Gastrocnemius medialis (tissue), 4 donors: Measurements from ENCODE around the gene CNPPD1. TPM values are rescaled to one million over a fixed set of nuclear protein-coding genes. Genes with fewer than 3 reads are reported as not detected.

Source experiments
- ATAC-seq, 2 donors: fragments of 150-250 bp; one replicate each; pipeline ENCODE4 v1.9.1; 2016
- DNase-seq, 2 donors: peaks; one replicate each; pipeline ENCODE4 v3.0.0-alpha.2; 2019
- H3K27ac ChIP-seq, 4 donors: fragments of 200-600 bp; sonication (generic); 1 replicate in 1 of 4; 2 replicates in 3 of 4; pipeline ENCODE4 v1.5.1; 2016 to 2018; ENCODE audit warnings: mild to moderate bottlenecking in 2 of 4, moderate library complexity in 1 of 4
- H3K27me3 ChIP-seq, 3 donors: fragments of 200-600 bp; sonication (generic) in 2 of 3; 1 replicate in 1 of 3; 2 replicates in 2 of 3; pipeline versions ENCODE4 v1.5.1 to v1.6.0; 2016 to 2019; ENCODE audit warnings: mild to moderate bottlenecking in 1 of 3, moderate library complexity in 1 of 3
- H3K36me3 ChIP-seq, 2 donors: fragments of 200-600 bp; sonication (generic) in 1 of 2; one replicate each; pipeline ENCODE4 v1.5.1; 2017 to 2018
- H3K4me1 ChIP-seq, 2 donors: fragments of 200-600 bp; sonication (generic) in 1 of 2; one replicate each; pipeline ENCODE4 v1.5.1; 2016 to 2017; ENCODE audit warnings: mild to moderate bottlenecking in 2 of 2
- H3K4me3 ChIP-seq, 4 donors: fragments of 200-600 bp; sonication (generic) in 3 of 4; 1 replicate in 1 of 4; 2 replicates in 3 of 4; pipeline ENCODE4 v1.5.1; 2016 to 2019; ENCODE audit warnings: mild to moderate bottlenecking in 2 of 4
- H3K9me3 ChIP-seq, 3 donors: fragments of 200-600 bp; sonication (generic) in 2 of 3; 1 replicate in 1 of 3; 2 replicates in 2 of 3; pipeline ENCODE4 v1.5.1; 2016 to 2019
- POLR2A ChIP-seq, 2 donors: fragments of 450-650 bp; IDR thresholded peaks; one replicate each; pipeline ENCODE4 v1.6.1; 2017; ENCODE audit warnings: antibody characterized with exemption in 2 of 2, mild to moderate bottlenecking in 2 of 2, moderate library complexity in 2 of 2
- in situ Hi-C, 4 donors: fragments of 200-750 bp; cut with MboI; loops; one replicate each; pipeline versions ENCODE4 v1.15.0 to v1.8.0; 2017; ENCODE audit warnings: low sequenced_read_pairs in 4 of 4
- intact Hi-C: fragments of 100-400 bp; cut with DNase I; formaldehyde crosslinking; loops from one replicate; pipeline ENCODE4 v1.15.1; 2023; ENCODE audit warnings: low total_unique reads
- total RNA-seq, 4 donors: library from RNA; depleted of rRNA; stranded (reverse); fragments of >200 nt; gene quantifications; one replicate each; pipeline versions ENCODE4 v1.1.0 to v1.2.3, GENCODE V29; 2016
- TF ChIP-seq, protein P1 (sequence below), 5 experiments: fragments of 450-650 bp in 3 of 5; fragments of 200-600 bp in 2 of 5; sonication (generic) in 2 of 5; IDR thresholded peaks in 4 of 5; conservative IDR thresholded peaks in 1 of 5; 1 replicate in 4 of 5; 2 replicates in 1 of 5; pipeline ENCODE4 v1.5.1; 2016 to 2019; ENCODE audit warnings: antibody characterized with exemption in 5 of 5, mild to moderate bottlenecking in 3 of 5, moderate library complexity in 3 of 5

Gene CNPPD1
- total RNA-seq, 4 donors from 2014 or later: 53.5 to 114 (median 55.9) TPM

GRCh38 chr2:219213486-219214071 is 36.9 kb upstream of the CNPPD1 start:
- H3K27me3 ChIP-seq: no peaks in the 10 kb centered on the region
- peaks cover 7 to 14% of the 10 kb centered on the region in 2 donors for H3K4me1 ChIP-seq
- peaks cover 0 to 76% of the 10 kb centered on the region in 2 donors for H3K36me3 ChIP-seq
- intact Hi-C loops: no loop called here
- H3K9me3 ChIP-seq: no peaks in the 10 kb centered on the region
- H3K4me3 ChIP-seq: no peak overlapping the region
- no peak overlapping the region for H3K27ac ChIP-seq
- no peak for TF ChIP-seq POLR2A (IDR thresholded peaks at IDR 0.05)
- TF ChIP-seq, protein P1, sequence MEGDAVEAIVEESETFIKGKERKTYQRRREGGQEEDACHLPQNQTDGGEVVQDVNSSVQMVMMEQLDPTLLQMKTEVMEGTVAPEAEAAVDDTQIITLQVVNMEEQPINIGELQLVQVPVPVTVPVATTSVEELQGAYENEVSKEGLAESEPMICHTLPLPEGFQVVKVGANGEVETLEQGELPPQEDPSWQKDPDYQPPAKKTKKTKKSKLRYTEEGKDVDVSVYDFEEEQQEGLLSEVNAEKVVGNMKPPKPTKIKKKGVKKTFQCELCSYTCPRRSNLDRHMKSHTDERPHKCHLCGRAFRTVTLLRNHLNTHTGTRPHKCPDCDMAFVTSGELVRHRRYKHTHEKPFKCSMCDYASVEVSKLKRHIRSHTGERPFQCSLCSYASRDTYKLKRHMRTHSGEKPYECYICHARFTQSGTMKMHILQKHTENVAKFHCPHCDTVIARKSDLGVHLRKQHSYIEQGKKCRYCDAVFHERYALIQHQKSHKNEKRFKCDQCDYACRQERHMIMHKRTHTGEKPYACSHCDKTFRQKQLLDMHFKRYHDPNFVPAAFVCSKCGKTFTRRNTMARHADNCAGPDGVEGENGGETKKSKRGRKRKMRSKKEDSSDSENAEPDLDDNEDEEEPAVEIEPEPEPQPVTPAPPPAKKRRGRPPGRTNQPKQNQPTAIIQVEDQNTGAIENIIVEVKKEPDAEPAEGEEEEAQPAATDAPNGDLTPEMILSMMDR (IDR thresholded peaks at IDR 0.05 in 4 of 5, conservative IDR thresholded peaks at IDR 0.05 in 1 of 5): no peak
- in situ Hi-C loops: no loop called here
- ATAC-seq: no peak
- DNase-seq: no peak

DNA sequence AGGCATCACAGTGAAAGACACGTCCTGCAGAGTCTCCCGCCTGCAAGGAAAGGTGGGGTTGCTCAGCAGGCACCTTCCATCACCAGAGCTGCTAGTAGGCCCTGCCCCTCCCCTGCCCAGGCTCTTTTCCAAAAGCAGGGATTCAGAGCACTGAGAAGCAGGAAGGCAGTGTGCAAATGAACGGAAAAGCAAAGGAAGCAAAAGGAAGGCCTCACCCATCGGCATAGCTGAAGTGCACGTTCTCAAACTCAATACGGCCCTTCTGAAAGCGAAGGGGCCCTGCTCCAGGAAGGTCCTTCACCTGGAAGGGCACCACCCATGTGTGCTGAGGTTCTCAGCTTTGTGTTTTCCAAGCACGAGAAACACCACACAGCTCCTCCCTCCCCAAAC is 36.3 kb upstream of the CNPPD1 start:
- in situ Hi-C loops (no loop called here), intact Hi-C loops (no loop called here)

DNA sequence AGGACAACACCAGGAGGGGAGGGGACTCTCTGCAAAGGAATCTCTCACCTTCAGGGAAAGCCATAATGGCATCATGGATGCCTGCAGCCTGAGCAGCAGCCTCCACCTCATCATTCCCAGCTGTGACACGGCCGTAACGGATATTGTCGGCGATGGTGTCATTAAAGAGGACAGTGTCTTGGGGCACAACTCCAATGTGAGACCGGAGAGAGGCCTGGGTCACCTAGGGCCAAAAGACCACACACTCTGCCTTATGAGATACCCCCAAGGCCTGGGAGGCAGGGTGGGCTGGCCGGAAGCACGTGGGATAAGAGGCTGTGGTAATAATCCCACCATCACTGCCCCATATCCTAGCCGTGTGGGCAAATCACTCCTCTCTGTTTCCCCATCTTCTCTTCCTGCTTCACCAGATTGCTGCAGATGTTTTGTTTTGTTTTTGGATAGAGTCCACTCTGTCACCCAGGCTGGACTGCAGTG is 34.2 kb upstream of the CNPPD1 start:
- in situ Hi-C loops (no loop called here), intact Hi-C loops (no loop called here)
- TF ChIP-seq, protein P1 (IDR thresholded peaks at IDR 0.05 in 4 of 5, conservative IDR thresholded peaks at IDR 0.05 in 1 of 5): no peak
- TF ChIP-seq POLR2A (IDR thresholded peaks at IDR 0.05): no peak
- H3K36me3 ChIP-seq: peaks cover 0 to 76% of the 10 kb centered on the region in 2 donors
- H3K4me3 ChIP-seq: no peak overlapping the region
- DNase-seq: no peak
- H3K27ac ChIP-seq: no peak overlapping the region
- no peak for ATAC-seq
- H3K27me3 ChIP-seq: no peaks in the 10 kb centered on the region
- H3K4me1 ChIP-seq: peaks cover 15 to 17% of the 10 kb centered on the region in 2 donors
- no peaks in the 10 kb centered on the region for H3K9me3 ChIP-seq

More for the DNA sequence above, 36.3 kb upstream of the CNPPD1 start:
- no peak for TF ChIP-seq POLR2A (IDR thresholded peaks at IDR 0.05)
- TF ChIP-seq, protein P1 (IDR thresholded peaks at IDR 0.05 in 4 of 5, conservative IDR thresholded peaks at IDR 0.05 in 1 of 5): no peak
- Histone ChIP-seq H3K27me3 (no peaks in the 10 kb centered on the region), H3K9me3 (no peaks in the 10 kb centered on the region), H3K27ac (no peak overlapping the region), H3K4me3 (no peak overlapping the region), H3K36me3 (peaks cover 0 to 81% of the 10 kb centered on the region in 2 donors), H3K4me1 (peaks cover 11% of the 10 kb centered on the region in 2 donors)
- ATAC-seq: no peak
- peak in 1 of 2 donors; percentile 5 for DNase-seq

GRCh38 chr2:219210196-219210885 is 33.6 kb upstream of the CNPPD1 start:
- Histone ChIP-seq H3K9me3 (no peaks in the 10 kb centered on the region), H3K27me3 (no peaks in the 10 kb centered on the region), H3K4me1 (peaks cover 16 to 21% of the 10 kb centered on the region in 2 donors), H3K36me3 (peaks cover 0 to 70% of the 10 kb centered on the region in 2 donors), H3K27ac (no peak overlapping the region), H3K4me3 (no peak overlapping the region)
- ATAC-seq (no peak), DNase-seq (no peak)
- TF ChIP-seq, protein P1 (IDR thresholded peaks at IDR 0.05 in 4 of 5, conservative IDR thresholded peaks at IDR 0.05 in 1 of 5): no peak
- TF ChIP-seq POLR2A (IDR thresholded peaks at IDR 0.05): no peak
- intact Hi-C loops: no loop called here
- in situ Hi-C loops: no loop called here
